Germinal center (tissue), 1 donor: ENCODE data around the gene MSH3.
"Not testable (repeated sequence)": the region's sequence is repeated elsewhere in the genome, so short reads cannot be mapped to it uniquely, and the experiment has no call there.

ENCODE experiments used
- DNase-seq: peaks from one replicate; pipeline ENCODE4 v3.0.0; 2012; ENCODE audit warnings: mixed read lengths, low spot score

MSH3 gene

GRCh38 chr5:80706835-80707447 is 52.5 kb downstream of the MSH3 start:
- no peak for DNase-seq

- DNase-seq, result no peak
Observed at GRCh38 chr5:80707645-80708044, 53.2 kb downstream of the MSH3 start.

GRCh38 chr5:80711216-80711615 is 56.8 kb downstream of the MSH3 start:
- no peak for DNase-seq

- DNase-seq, result no peak
Observed at GRCh38 chr5:80711938-80712337, 57.5 kb downstream of the MSH3 start.

GRCh38 chr5:80712919-80713318 is 58.5 kb downstream of the MSH3 start:
- no peak for DNase-seq

- DNase-seq, result no peak
Observed at GRCh38 chr5:80713631-80714030, 59.2 kb downstream of the MSH3 start.

GRCh38 chr5:80714570-80715298 is 60.3 kb downstream of the MSH3 start:
- DNase-seq, result no peak

- DNase-seq, result no peak
Observed at GRCh38 chr5:80715887-80716286, 61.4 kb downstream of the MSH3 start.

- DNase-seq, result no peak
Observed at GRCh38 chr5:80720181-80720580, 65.7 kb downstream of the MSH3 start.

- DNase-seq, result no peak
Observed at GRCh38 chr5:80722916-80723315, 68.5 kb downstream of the MSH3 start.

- no peak for DNase-seq
Observed at GRCh38 chr5:80725446-80725845, 71.0 kb downstream of the MSH3 start.

- DNase-seq, result no peak
Observed at GRCh38 chr5:80736730-80737129, 82.3 kb downstream of the MSH3 start.

GRCh38 chr5:80738466-80738865 is 84.0 kb downstream of the MSH3 start:
- DNase-seq, result no peak

- no peak for DNase-seq
Observed at GRCh38 chr5:80739057-80739456, 84.6 kb downstream of the MSH3 start.

GRCh38 chr5:80739496-80739895 is 85.0 kb downstream of the MSH3 start:
- DNase-seq, result no peak

- DNase-seq, result no peak
Observed at GRCh38 chr5:80739898-80740297, 85.4 kb downstream of the MSH3 start.

- DNase-seq, result not testable (repeated sequence)
Observed at GRCh38 chr5:80740488-80740887, 86.0 kb downstream of the MSH3 start.

- no peak for DNase-seq
Observed at GRCh38 chr5:80740999-80741398, 86.5 kb downstream of the MSH3 start.

- DNase-seq, result no peak
Observed at GRCh38 chr5:80744149-80744548, 89.7 kb downstream of the MSH3 start.

GRCh38 chr5:80745490-80745889 is 91.0 kb downstream of the MSH3 start:
- no peak for DNase-seq

- no peak for DNase-seq
Observed at GRCh38 chr5:80747922-80748321, 93.5 kb downstream of the MSH3 start.

- no peak for DNase-seq
Observed at GRCh38 chr5:80752427-80752826, 98.0 kb downstream of the MSH3 start.

GRCh38 chr5:80753712-80754111 is 99.3 kb downstream of the MSH3 start:
- DNase-seq, result no peak

GRCh38 chr5:80754900-80755299 is 100.4 kb downstream of the MSH3 start:
- peak; percentile 14 for DNase-seq
